ENCODE results near the gene ZNF593OS.

Gene ZNF593OS

GRCh38 chr1:26122988-26123973, 48.4 kb downstream of the ZNF593OS start:
- DNase-seq (ENCODE audit: low read depth), result no peak
- H3K4me3 ChIP-seq (ENCODE audit: low read depth, low read length), result no peak overlapping the region
- TF ChIP-seq, protein P1, sequence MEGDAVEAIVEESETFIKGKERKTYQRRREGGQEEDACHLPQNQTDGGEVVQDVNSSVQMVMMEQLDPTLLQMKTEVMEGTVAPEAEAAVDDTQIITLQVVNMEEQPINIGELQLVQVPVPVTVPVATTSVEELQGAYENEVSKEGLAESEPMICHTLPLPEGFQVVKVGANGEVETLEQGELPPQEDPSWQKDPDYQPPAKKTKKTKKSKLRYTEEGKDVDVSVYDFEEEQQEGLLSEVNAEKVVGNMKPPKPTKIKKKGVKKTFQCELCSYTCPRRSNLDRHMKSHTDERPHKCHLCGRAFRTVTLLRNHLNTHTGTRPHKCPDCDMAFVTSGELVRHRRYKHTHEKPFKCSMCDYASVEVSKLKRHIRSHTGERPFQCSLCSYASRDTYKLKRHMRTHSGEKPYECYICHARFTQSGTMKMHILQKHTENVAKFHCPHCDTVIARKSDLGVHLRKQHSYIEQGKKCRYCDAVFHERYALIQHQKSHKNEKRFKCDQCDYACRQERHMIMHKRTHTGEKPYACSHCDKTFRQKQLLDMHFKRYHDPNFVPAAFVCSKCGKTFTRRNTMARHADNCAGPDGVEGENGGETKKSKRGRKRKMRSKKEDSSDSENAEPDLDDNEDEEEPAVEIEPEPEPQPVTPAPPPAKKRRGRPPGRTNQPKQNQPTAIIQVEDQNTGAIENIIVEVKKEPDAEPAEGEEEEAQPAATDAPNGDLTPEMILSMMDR (IDR thresholded peaks at IDR 0.05; ENCODE audit: insufficient read depth, low read depth, low read length, missing control alignments), result no peak

DNA sequence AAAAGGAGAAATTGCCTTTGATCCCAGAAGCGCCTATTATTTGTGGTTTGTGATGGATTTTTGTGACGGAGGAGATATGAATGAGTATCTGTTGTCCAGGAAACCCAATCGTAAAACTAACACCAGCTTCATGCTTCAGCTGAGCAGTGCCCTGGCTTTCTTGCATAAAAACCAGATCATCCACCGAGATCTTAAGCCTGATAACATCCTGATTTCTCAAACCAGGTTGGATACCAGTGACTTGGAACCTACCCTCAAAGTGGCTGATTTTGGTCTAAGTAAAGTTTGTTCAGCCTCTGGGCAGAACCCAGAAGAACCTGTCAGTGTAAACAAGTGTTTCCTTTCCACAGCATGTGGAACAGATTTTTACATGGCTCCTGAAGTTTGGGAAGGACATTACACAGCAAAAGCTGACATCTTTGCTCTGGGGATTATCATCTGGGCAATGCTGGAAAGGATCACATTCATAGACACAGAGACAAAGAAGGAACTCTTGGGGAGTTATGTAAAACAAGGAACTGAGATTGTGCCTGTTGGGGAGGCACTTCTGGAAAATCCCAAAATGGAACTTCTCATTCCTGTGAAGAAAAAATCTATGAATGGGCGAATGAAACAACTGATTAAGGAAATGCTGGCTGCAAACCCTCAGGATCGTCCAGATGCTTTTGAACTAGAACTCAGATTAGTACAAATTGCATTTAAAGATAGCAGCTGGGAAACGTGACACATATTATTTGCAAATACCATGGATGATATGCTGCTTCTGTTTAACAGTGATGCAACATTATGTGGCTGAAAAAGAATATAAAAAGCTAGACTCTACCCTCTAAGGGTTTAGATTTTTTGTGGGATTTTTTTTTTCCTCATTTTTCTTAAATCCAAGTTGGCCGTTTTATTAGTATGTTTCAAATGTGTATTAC, 49.5 kb downstream of the ZNF593OS start:
- H3K4me3 ChIP-seq (ENCODE audit: low read depth, low read length), result no peak overlapping the region
- no peak for DNase-seq (ENCODE audit: low read depth)
- TF ChIP-seq, protein P1 (IDR thresholded peaks at IDR 0.05; ENCODE audit: insufficient read depth, low read depth, low read length, missing control alignments), result no peak

- no peak overlapping the region for H3K4me3 ChIP-seq (ENCODE audit: low read depth, low read length)
- TF ChIP-seq, protein P1 (IDR thresholded peaks at IDR 0.05; ENCODE audit: insufficient read depth, low read depth, low read length, missing control alignments), result no peak
- DNase-seq (ENCODE audit: low read depth), result peak; percentile 34
Observed at GRCh38 chr1:26119892-26120608, 51.6 kb downstream of the ZNF593OS start.

All from GM12865 (cell line).